ENCODE measurements around the gene GPRIN2. TPM values are rescaled to one million over a fixed set of nuclear protein-coding genes. Genes with fewer than 3 reads are reported as not detected.

The GPRIN2 gene
- total RNA-seq, 1 donor from 2014 or later: 6.3 TPM

GRCh38 chr10:46539596-46540411 is 16.7 kb downstream of the GPRIN2 start:
- intact Hi-C loops (cut with DNase I): loop anchor here (1.0 kb wide), 1 partner anchor 16 kb away; no protein-coding TSS in a partner anchor
- Histone ChIP-seq H3K27ac (peak overlapping the region; percentile 67 to 68), H3K27me3 (no peaks in the 10 kb centered on the region), H3K36me3 (no peaks in the 10 kb centered on the region), H3K4me1 (peaks cover 4 to 14% of the 10 kb centered on the region in 2 donors), H3K4me3 (peak overlapping the region in 1 of 2 donors; percentile 40), H3K9me3 (no peaks in the 10 kb centered on the region)
- TF ChIP-seq CTCF (IDR thresholded peaks at IDR 0.05): no peak
- DNase-seq (ENCODE audit: low spot score in 2 of 2): peak; percentile 8 to 59

DNA sequence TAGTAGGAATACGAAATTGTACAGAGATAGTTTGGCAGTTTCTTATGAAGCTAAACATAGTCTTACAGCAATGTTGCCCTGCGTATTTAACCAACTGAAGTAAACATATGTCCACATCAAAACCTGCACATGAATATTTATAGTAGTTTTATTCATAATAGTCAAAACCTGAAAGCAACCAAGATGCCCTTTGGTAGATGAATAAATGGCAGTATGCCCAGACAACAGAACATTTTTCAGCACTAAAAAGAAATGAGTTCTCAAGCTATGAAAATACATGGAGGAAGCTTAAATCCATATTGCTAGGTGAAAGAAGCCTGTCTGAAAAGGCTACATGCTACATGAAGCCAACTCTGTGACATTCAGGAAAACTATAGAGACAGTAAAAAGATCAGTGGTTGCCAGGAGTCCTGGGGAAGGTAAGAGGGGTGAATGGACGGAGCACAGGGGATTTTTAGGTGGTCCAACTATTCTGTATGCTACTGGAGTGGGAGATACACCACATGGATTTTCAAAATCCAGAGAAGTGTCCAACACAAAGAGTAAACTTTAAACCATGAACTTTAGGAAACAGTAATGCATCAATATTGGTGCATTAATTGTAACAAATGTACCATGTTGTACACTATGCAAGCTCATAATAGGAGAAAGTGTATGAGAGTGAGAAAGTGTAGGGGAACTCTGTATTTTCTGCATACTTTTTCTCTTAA is 17.6 kb downstream of the GPRIN2 start:
- no peak overlapping the region for H3K4me3 ChIP-seq
- intact Hi-C loops (cut with DNase I): no loop called here
- no peak for TF ChIP-seq CTCF (IDR thresholded peaks at IDR 0.05)
- H3K36me3 ChIP-seq: no peaks in the 10 kb centered on the region
- no peaks in the 10 kb centered on the region for H3K9me3 ChIP-seq
- peak in 1 of 2 donors; percentile 21 for DNase-seq (ENCODE audit: low spot score in 2 of 2)
- no peaks in the 10 kb centered on the region for H3K27me3 ChIP-seq
- H3K27ac ChIP-seq: no peak overlapping the region
- H3K4me1 ChIP-seq: peaks cover 4 to 12% of the 10 kb centered on the region in 2 donors

DNA sequence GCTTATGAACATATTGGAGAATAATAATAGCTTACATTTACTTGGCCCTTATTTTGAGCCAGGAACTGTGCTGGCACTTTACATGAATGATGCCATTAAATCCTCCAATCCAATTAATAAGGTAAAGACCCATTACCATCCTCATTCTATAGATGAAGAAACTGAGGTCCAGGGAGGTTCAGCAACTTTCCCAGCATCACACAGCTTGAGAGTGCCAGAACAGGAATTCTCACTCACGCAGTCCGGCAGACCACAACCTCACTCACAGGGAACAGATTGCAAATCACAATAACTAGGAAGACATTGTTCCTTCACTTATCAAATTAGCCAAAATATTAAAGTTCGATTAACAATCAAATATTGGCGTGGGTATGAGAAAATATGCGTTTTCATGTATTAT is 18.3 kb downstream of the GPRIN2 start:
- H3K27ac ChIP-seq: no peak overlapping the region
- intact Hi-C loops (cut with DNase I): no loop called here
- H3K36me3 ChIP-seq: no peaks in the 10 kb centered on the region
- no peaks in the 10 kb centered on the region for H3K27me3 ChIP-seq
- peak in 1 of 2 donors; percentile 39 for DNase-seq (ENCODE audit: low spot score in 2 of 2)
- H3K4me3 ChIP-seq: no peak overlapping the region
- H3K4me1 ChIP-seq: peaks cover 4 to 12% of the 10 kb centered on the region in 2 donors
- no peak for TF ChIP-seq CTCF (IDR thresholded peaks at IDR 0.05)
- H3K9me3 ChIP-seq: no peaks in the 10 kb centered on the region

- H3K4me1 ChIP-seq: peaks cover 4 to 12% of the 10 kb centered on the region in 2 donors
- no peaks in the 10 kb centered on the region for H3K9me3 ChIP-seq
- no peak overlapping the region for H3K27ac ChIP-seq
- no peak for DNase-seq (ENCODE audit: low spot score in 2 of 2)
- no peak overlapping the region for H3K4me3 ChIP-seq
- intact Hi-C loops (cut with DNase I): no loop called here
- TF ChIP-seq CTCF (IDR thresholded peaks at IDR 0.05): no peak
- H3K36me3 ChIP-seq: no peaks in the 10 kb centered on the region
- H3K27me3 ChIP-seq: no peaks in the 10 kb centered on the region
These were observed 19.1 kb downstream of the GPRIN2 start for GRCh38 chr10:46537309-46537708.

DNA sequence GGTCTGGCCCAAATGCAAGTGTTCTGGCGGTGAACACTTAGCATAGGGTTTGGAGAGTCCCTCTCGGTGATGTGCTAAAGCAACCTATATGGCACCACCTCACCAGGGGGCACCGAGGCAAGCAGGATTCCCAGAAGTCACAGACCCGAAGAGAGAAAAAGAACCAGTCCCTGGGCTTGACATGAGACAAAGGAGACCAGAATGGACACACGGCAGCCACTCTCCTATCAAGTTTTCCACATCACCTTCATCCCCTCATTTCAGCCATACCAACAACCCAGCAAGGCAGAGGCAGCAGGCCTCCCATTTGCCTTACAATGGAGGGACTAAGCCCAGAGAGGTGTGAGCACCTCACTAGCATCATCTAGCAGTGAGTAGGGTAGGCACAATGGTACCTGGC is 19.7 kb downstream of the GPRIN2 start:
- no peak overlapping the region for H3K27ac ChIP-seq
- DNase-seq (ENCODE audit: low spot score in 2 of 2): no peak
- no peaks in the 10 kb centered on the region for H3K27me3 ChIP-seq
- intact Hi-C loops (cut with DNase I): no loop called here
- peaks cover 4 to 12% of the 10 kb centered on the region in 2 donors for H3K4me1 ChIP-seq
- no peaks in the 10 kb centered on the region for H3K9me3 ChIP-seq
- TF ChIP-seq CTCF (IDR thresholded peaks at IDR 0.05): no peak
- no peak overlapping the region for H3K4me3 ChIP-seq
- no peaks in the 10 kb centered on the region for H3K36me3 ChIP-seq

All from ascending aorta (tissue), 2 donors.